Measurements from ENCODE around the gene LIN7A.

GRCh38 chr12:80792861-80793260, 144.9 kb downstream of the LIN7A start:
- TF ChIP-seq, protein P1, sequence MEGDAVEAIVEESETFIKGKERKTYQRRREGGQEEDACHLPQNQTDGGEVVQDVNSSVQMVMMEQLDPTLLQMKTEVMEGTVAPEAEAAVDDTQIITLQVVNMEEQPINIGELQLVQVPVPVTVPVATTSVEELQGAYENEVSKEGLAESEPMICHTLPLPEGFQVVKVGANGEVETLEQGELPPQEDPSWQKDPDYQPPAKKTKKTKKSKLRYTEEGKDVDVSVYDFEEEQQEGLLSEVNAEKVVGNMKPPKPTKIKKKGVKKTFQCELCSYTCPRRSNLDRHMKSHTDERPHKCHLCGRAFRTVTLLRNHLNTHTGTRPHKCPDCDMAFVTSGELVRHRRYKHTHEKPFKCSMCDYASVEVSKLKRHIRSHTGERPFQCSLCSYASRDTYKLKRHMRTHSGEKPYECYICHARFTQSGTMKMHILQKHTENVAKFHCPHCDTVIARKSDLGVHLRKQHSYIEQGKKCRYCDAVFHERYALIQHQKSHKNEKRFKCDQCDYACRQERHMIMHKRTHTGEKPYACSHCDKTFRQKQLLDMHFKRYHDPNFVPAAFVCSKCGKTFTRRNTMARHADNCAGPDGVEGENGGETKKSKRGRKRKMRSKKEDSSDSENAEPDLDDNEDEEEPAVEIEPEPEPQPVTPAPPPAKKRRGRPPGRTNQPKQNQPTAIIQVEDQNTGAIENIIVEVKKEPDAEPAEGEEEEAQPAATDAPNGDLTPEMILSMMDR (IDR thresholded peaks at IDR 0.05; ENCODE audit: low read depth, low read length) = no peak
- no peak for TF ChIP-seq EZH2phosphoT487 (IDR thresholded peaks at IDR 0.05; ENCODE audit: low read depth)

Data from OCI-LY3 (cell line).